Spleen (tissue), 7 donors: ENCODE data around the gene KDM4B.

Source experiments
- CTCF ChIP-seq, 11 experiments: fragments of 200-600 bp in 7 of 11; fragments of 450-650 bp in 4 of 11; sonication (generic) in 4 of 11; IDR thresholded peaks in 8 of 11; conservative IDR thresholded peaks in 3 of 11; 1 replicate in 7 of 11; 2 replicates in 4 of 11; pipeline versions ENCODE4 v1.4.0 to v1.8.0; 2016 to 2021; ENCODE audit warnings: antibody characterized with exemption in 11 of 11, inconsistent platforms in 4 of 11, mild to moderate bottlenecking in 1 of 11
- POLR2A ChIP-seq, 3 donors: fragments of 450-650 bp; IDR thresholded peaks; one replicate each; pipeline ENCODE4 v1.5.1; 2017; ENCODE audit warnings: antibody characterized with exemption in 3 of 3, mild to moderate bottlenecking in 1 of 3
- donor health status: DM: no; HTN: no; CAD: no; lungs with moderate emphysema.
- donor health status: DM: no; HTN: no; CAD: no.
- donor health status: DM: no; HTN: no; CAD: no.

GRCh38 chr19:5131031-5131505, 162.2 kb downstream of the KDM4B start:
- peak in 9 of 11 experiments; percentile 16 to 47 (median 28) for TF ChIP-seq CTCF (IDR thresholded peaks at IDR 0.05 in 8 of 11, conservative IDR thresholded peaks at IDR 0.05 in 3 of 11)
- TF ChIP-seq POLR2A (IDR thresholded peaks at IDR 0.05): no peak
